OCI-LY3 (cell line): Measurements from ENCODE around the gene IGSF3.
A peak's percentile ranks its signal among the peaks of the same experiment; 100 is the strongest.
"Not testable (repeated sequence)": the region's sequence is repeated elsewhere in the genome, so short reads cannot be mapped to it uniquely, and the experiment has no call there.

Source experiments
- H2AFZ ChIP-seq: fragments of 200-600, 300-600 bp; shearing (Covaris generic); 2 replicates; pipeline ENCODE4 v1.6.0; 2014; ENCODE audit warnings: antibody characterized with exemption, low read depth, low read length
- H3K27ac ChIP-seq: fragments of 200-600, 300-600 bp; sonication (generic); 2 replicates; pipeline ENCODE4 v1.5.1; 2014; ENCODE audit warnings: mild to moderate bottlenecking, low read length, moderate library complexity, mixed read lengths
- H3K27me3 ChIP-seq: fragments of 200-600, 300-600 bp; sonication (generic); 2 replicates; pipeline ENCODE4 v1.6.1; 2014; ENCODE audit warnings: low read depth, low read length, mixed read lengths
- H3K36me3 ChIP-seq: fragments of 200-600, 300-600 bp; sonication (generic); replicated peaks from 2 replicates; pipeline ENCODE3; 2014; ENCODE audit warnings: low read depth, low read length, mixed read lengths
- H3K4me1 ChIP-seq: fragments of 300-600, 200-600 bp; sonication (generic); 2 replicates; pipeline ENCODE4 v1.6.1; 2014; ENCODE audit warnings: low read length, mixed read lengths
- H3K4me2 ChIP-seq: fragments of 200-600, 300-600 bp; sonication (generic); 2 replicates; pipeline ENCODE4 v1.6.1; 2014; ENCODE audit warnings: low read length, mixed read lengths
- H3K4me3 ChIP-seq: fragments of 300-600, 200-600 bp; sonication (generic); 2 replicates; pipeline ENCODE4 v1.5.1; 2014; ENCODE audit warnings: antibody characterized with exemption, mild to moderate bottlenecking, low read length, moderate library complexity
- H3K79me2 ChIP-seq: fragments of 300-600, 200-600 bp; shearing (Covaris generic); 2 replicates; pipeline ENCODE4 v1.6.1; 2014; ENCODE audit warnings: mild to moderate bottlenecking, low read length, mixed read lengths
- H3K9ac ChIP-seq: fragments of 300-600, 200-600 bp; shearing (Covaris generic); 2 replicates; pipeline ENCODE4 v1.6.0; 2014; ENCODE audit warnings: mild to moderate bottlenecking, low read length, moderate library complexity
- H3K9me3 ChIP-seq: fragments of 200-600, 300-600 bp; shearing (Covaris generic); 2 replicates; pipeline ENCODE4 v1.6.1; 2014; ENCODE audit warnings: low read length, mixed read lengths; ENCODE audit not compliant: insufficient read depth
- H4K20me1 ChIP-seq: fragments of 200-600, 300-600 bp; sonication (generic); 2 replicates; pipeline ENCODE4 v1.6.1; 2016; ENCODE audit warnings: low read length, mixed read lengths; ENCODE audit not compliant: insufficient read depth
- CTCF ChIP-seq: fragments of 200-600, 300-600 bp; sonication (generic); IDR thresholded peaks from 2 replicates; pipeline ENCODE4 v1.5.1; 2014; ENCODE audit warnings: antibody characterized with exemption, low read length, low read depth
- EZH2phosphoT487 ChIP-seq: fragments of 200-600 bp; shearing (Covaris generic); IDR thresholded peaks from 2 replicates; pipeline ENCODE4 v1.6.1; 2018; ENCODE audit warnings: antibody characterized with exemption, mixed run types, low read depth

The IGSF3 gene

GRCh38 chr1:116628448-116628847, 39.1 kb downstream of the IGSF3 start:
- Histone ChIP-seq H3K79me2 (peaks cover 26% of the 10 kb centered on the region), H3K27ac (peak overlapping the region; percentile 96), H3K36me3 (no peaks in the 10 kb centered on the region), H3K4me2 (peak overlapping the region; percentile 80), H2AFZ (no peak overlapping the region), H3K9me3 (no peaks in the 10 kb centered on the region), H3K9ac (peak overlapping the region; percentile 74), H3K27me3 (no peaks in the 10 kb centered on the region), H3K4me3 (peak overlapping the region; percentile 49), H3K4me1 (peaks cover 48% of the 10 kb centered on the region), H4K20me1 (no peaks in the 10 kb centered on the region)
- TF ChIP-seq CTCF (no peak), EZH2phosphoT487 (no peak)

GRCh38 chr1:116627357-116627756, 40.2 kb downstream of the IGSF3 start:
- Histone ChIP-seq H3K27ac (peak overlapping the region; percentile 96), H3K79me2 (peaks cover 26% of the 10 kb centered on the region), H3K9ac (peak overlapping the region; percentile 74; the same call in 1 of the 2 replicates), H3K4me1 (peaks cover 48% of the 10 kb centered on the region)
- not testable (repeated sequence) for H3K9me3 ChIP-seq, H2AFZ ChIP-seq, H4K20me1 ChIP-seq, H3K36me3 ChIP-seq, H3K4me3 ChIP-seq, H3K27me3 ChIP-seq, H3K4me2 ChIP-seq

DNA sequence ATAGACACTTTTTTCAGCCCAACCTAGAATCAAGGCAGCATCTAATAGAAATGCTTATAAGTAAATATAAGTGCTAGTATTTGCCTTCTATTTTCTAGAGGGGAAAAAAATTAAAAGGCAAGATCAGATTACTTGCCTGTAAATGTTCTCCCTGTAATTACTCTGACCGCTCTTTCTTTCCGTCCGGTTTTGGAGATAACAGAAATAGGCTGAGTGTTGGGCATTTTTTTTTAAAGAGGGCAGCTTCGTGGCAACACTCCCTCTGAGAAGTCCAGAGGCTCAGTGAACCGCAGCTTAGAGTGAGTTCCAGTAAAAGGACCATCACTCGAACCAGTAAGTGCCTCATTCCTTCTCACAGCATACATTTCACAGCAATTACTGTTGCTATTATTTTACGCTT, 40.6 kb downstream of the IGSF3 start:
- H4K20me1 ChIP-seq, H3K27me3 ChIP-seq, H2AFZ ChIP-seq, H3K9me3 ChIP-seq, H3K9ac ChIP-seq, H3K27ac ChIP-seq, H3K4me3 ChIP-seq, H3K4me2 ChIP-seq, H3K36me3 ChIP-seq: not testable (repeated sequence)
- Histone ChIP-seq H3K4me1 (peaks cover 48% of the 10 kb centered on the region), H3K79me2 (peaks cover 26% of the 10 kb centered on the region)

GRCh38 chr1:116625155-116625554, 42.4 kb downstream of the IGSF3 start:
- H3K9me3 ChIP-seq, H3K27me3 ChIP-seq, H4K20me1 ChIP-seq, H3K9ac ChIP-seq, H3K4me2 ChIP-seq, H3K36me3 ChIP-seq, H2AFZ ChIP-seq, H3K4me3 ChIP-seq, H3K27ac ChIP-seq: not testable (repeated sequence)
- peaks cover 26% of the 10 kb centered on the region for H3K79me2 ChIP-seq
- peaks cover 42% of the 10 kb centered on the region for H3K4me1 ChIP-seq

GRCh38 chr1:116624040-116624439, 43.5 kb downstream of the IGSF3 start:
- Histone ChIP-seq H3K36me3 (no peaks in the 10 kb centered on the region), H3K9ac (no peak overlapping the region), H3K27ac (no peak overlapping the region), H3K4me2 (no peak overlapping the region), H3K9me3 (no peaks in the 10 kb centered on the region), H3K4me3 (no peak overlapping the region), H3K27me3 (no peaks in the 10 kb centered on the region), H3K79me2 (peaks cover 26% of the 10 kb centered on the region), H3K4me1 (peaks cover 31% of the 10 kb centered on the region), H4K20me1 (no peaks in the 10 kb centered on the region), H2AFZ (no peak overlapping the region)
- TF ChIP-seq EZH2phosphoT487 (no peak), CTCF (no peak)

GRCh38 chr1:116622496-116622895, 45.0 kb downstream of the IGSF3 start:
- not testable (repeated sequence) for H3K9me3 ChIP-seq, H3K27ac ChIP-seq, H3K4me3 ChIP-seq, H3K4me2 ChIP-seq, H4K20me1 ChIP-seq, H3K36me3 ChIP-seq, H3K27me3 ChIP-seq, H2AFZ ChIP-seq, H3K9ac ChIP-seq
- peaks cover 15% of the 10 kb centered on the region for H3K4me1 ChIP-seq
- peaks cover 18% of the 10 kb centered on the region for H3K79me2 ChIP-seq

DNA sequence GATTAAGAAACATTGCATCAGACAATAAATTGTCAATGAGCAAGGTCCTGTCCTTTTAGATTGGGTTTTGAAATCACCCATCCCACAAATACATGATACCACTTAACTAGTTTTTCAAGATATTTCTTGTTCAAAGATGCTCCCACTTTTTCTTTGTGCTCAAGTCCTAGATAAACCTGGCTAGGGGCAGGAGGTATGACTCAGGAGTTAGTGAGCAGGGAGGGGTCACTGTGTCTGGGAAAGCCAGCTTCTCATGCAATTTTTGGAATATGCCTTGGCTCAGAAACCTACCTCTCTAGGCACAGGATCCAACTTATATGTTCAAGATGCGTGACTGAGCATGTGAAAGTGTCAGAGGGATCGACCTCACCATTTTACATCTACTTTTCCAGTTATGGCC, 45.8 kb downstream of the IGSF3 start:
- not testable (repeated sequence) for H3K27me3 ChIP-seq, H3K4me1 ChIP-seq, H2AFZ ChIP-seq, H3K27ac ChIP-seq, H3K4me2 ChIP-seq, H3K9ac ChIP-seq, H3K9me3 ChIP-seq, H3K36me3 ChIP-seq, H3K4me3 ChIP-seq, H4K20me1 ChIP-seq
- peaks cover 10% of the 10 kb centered on the region for H3K79me2 ChIP-seq

DNA sequence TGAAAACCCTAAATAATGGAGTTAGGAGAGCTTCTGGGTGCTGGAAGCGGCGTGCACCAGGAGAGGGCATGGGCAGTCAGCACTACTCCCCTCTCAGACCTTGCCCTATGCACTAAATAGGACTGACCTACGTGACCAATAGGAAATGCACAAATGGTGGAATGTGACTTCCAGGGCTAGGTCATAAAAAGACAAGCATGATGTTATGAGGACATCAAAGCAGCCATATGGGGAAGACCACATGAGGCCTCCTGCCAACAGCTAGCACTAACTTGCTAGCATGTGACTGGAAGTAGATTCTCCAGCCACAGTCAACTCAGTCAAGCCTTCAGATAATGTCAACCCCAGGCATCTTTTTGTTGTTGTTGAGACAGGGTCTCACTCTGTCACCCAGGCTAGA, 47.1 kb downstream of the IGSF3 start:
- not testable (repeated sequence) for H3K36me3 ChIP-seq, H3K9ac ChIP-seq, H4K20me1 ChIP-seq, H3K27me3 ChIP-seq, H3K4me2 ChIP-seq, H3K9me3 ChIP-seq, H2AFZ ChIP-seq, H3K79me2 ChIP-seq, H3K27ac ChIP-seq, H3K4me3 ChIP-seq
- peaks cover 11% of the 10 kb centered on the region for H3K4me1 ChIP-seq
